Left colon (tissue), 2 donors: ENCODE results near the gene MYBPH. TPM values are rescaled to one million over a fixed set of nuclear protein-coding genes. Genes with fewer than 3 reads are reported as not detected.

Source experiments
- ATAC-seq: fragments of 200-7000 bp; cut with Tn5 transposase; one replicate; pipeline ENCODE4 v1.9.1; 2020; ENCODE audit warnings: mild to moderate bottlenecking, moderate library complexity
- DNase-seq, 2 donors: peaks; one replicate each; pipeline ENCODE4 v3.0.0-alpha.2; 2020
- intact Hi-C, 2 donors: fragments of 100-400 bp; cut with DNase I in 1 of 2; cut with micrococcal nuclease in 1 of 2; formaldehyde crosslinking; loops; one replicate each; pipeline versions ENCODE4 v1.11.2 to v1.14.0; 2022; cut with DNase I, micrococcal nuclease
- total RNA-seq, 2 donors: library from RNA; stranded (reverse); fragmentation: NEBNext Ultra II Directional; extraction: Animal tissue kit (Norgen Biotek cat#: 25700); gene quantifications; one replicate each; pipeline ENCODE4 v1.2.1, GENCODE V29; 2021
- donor health status: DM: no; HTN: no; CAD: no.
- donor health status: DM: yes; HTN: yes; CAD: no.

Gene MYBPH
- total RNA-seq, 2 donors from 2014 or later = not detected

DNA sequence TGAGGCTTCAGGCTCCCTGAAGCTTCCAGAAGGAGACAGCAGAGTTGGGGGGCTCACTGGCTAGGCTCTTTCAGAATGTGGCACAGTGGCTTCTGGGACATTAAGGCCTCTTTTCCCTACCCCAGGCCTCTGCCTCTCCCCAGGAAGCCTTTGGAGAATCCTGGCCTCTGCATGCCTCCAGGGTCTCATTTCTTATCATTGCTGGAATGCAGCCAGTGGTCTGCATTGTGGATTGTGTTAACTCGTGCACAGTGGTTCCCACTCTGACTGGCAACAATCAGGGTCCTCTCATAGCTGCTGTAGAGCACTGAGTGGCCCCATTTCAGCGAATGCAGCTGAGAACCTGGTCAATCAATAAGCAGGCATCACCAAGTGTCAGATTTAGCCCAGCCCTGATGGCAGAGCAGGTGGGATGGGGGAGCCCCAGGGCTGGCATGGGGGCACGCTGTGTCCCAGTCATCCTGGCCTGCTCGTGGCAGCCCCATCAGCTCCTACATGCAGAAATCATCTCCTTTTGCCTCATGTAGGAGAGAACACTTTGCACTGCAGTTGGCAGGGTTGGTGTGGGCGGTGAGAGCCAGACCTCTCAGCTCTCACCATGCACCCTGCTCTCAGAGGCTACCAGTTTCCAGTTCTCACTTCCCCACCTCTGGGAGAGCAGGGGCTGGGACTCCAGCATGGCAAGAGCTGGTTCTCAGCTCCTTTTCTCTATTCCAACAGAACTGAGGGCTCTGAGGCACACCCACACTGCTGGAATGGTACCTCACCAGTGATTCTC lies 34.7 kb downstream of the MYBPH start:
- intact Hi-C loops = no loop called here
- ATAC-seq = no peak
- no peak for DNase-seq

DNA sequence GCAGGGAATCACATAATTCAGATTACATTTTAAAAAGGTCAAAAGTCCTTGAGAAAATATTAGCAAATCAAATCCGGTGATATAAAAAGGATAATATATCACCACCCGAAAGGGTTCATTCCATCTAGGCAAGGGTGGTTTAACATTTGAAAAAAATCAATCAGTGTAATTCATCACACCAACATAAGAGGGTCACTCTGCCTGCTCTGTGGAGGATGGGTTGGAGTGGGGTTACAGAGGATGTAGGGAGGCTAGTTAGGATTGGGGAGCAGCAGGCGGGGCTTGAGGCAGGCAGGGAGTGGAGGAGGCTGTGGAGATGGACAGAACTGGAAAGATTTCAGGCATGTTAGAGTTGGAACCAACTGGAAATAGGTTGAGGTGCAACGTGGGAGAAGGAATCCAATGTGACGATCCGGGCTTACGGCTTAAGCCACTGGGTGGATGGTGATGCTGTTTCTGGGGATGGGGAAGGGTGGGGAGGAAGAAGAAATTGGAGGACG lies 35.6 kb downstream of the MYBPH start:
- ATAC-seq (no peak), DNase-seq (no peak)
- intact Hi-C loops = no loop called here

DNA sequence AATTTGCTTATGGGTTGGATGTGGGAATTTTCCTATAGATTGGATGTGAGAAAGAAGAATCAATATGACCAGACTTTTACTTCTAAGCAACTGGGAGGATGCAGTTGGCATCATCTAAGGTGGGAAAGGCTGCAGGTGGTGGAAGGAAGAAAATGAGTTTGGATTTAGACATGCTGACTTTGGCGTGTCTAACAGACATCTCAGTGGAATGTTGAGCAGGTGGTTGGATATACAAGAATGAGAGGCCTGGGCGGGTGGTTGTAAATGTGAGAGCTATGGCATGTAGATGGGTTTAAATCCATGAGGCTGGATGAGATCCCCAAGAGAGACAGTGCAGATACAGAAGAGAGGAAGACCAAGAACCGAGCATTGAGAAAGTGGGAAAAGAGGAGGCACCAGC lies 37.6 kb downstream of the MYBPH start:
- intact Hi-C loops = no loop called here
- DNase-seq = no peak
- no peak for ATAC-seq

DNA sequence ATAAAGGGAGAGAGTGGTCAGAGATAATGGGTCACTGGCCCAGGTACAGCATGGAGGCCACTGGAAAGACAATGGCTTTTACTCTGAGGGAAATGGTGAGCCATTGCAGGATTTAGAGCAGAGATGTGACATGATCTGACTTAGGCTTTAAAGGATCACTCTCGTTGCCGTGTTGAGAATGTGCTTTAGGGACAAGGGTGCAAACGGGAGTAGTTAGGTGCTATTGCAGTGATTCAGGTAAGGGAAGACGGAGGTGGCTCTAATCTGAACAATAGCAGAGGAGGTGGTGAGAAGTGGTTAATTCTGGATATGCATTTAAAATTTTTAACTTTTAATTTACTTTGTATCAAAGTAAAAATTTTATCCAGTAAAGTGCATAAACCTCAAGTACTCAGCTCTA lies 38.3 kb downstream of the MYBPH start:
- intact Hi-C loops = no loop called here
- ATAC-seq = no peak
- no peak for DNase-seq

DNA sequence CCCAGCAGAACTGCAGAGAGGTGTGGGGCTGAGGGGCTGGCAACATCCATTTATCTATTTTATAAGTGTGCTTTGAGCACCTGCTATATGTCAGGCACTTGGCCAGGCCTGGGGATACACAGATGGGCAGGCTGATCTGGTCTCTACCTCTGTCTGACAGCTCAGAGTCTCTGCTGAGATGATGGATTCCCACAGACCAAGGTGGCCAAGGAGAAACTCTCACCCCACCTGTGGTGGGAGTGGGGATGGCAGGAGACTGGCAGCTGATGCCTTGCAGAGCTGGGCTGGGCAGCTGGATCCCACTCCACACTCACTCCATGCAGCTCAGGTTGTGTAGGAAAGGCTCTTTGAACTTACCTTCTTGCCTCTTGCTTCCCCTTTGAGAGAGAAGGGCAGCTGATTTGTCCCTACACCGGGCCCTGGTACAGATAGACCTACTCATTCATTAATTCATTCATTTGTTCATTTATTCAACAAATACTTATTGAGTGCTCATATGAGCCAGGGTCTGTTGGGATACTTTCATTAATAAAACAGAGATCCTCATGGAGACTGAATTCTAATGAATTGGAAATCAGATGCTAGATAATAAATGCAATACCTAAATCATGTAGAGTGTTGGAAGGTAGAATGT lies 39.1 kb downstream of the MYBPH start:
- ATAC-seq (no peak), DNase-seq (no peak)
- intact Hi-C loops = no loop called here

DNA sequence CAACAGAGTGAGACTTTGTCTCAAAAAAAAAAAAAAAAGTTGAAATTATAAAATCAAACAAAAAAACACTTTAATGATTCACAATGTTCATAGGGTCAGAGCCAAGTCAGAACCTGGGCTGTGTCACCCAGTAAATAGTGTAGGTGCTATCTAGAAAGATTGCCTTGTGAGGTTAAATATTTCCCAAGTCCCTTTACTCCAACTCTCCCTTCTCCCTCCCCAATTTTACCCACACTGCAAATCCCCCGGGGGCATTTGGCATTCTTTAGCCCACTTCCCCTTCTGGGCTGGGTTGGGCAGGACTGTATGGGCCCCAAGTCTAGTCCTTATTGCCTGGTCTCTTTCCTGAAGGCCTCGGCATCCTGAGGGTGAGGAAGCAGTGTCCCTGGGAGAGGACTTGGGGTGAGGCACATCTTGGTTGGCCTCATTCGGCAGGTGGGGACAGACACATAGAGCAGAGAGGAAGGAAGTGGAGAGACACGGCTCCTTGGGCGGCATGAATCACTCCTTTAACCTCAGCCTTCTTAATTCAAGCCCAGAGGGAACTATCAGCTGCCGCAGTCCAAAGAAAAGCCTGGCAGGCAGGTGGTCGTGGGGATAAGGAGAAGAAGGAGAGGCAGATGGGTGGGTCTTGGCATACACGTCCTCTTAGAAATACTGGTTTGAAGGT lies 39.9 kb downstream of the MYBPH start:
- ATAC-seq = peak; percentile 59
- intact Hi-C loops = no loop called here
- no peak for DNase-seq

DNA sequence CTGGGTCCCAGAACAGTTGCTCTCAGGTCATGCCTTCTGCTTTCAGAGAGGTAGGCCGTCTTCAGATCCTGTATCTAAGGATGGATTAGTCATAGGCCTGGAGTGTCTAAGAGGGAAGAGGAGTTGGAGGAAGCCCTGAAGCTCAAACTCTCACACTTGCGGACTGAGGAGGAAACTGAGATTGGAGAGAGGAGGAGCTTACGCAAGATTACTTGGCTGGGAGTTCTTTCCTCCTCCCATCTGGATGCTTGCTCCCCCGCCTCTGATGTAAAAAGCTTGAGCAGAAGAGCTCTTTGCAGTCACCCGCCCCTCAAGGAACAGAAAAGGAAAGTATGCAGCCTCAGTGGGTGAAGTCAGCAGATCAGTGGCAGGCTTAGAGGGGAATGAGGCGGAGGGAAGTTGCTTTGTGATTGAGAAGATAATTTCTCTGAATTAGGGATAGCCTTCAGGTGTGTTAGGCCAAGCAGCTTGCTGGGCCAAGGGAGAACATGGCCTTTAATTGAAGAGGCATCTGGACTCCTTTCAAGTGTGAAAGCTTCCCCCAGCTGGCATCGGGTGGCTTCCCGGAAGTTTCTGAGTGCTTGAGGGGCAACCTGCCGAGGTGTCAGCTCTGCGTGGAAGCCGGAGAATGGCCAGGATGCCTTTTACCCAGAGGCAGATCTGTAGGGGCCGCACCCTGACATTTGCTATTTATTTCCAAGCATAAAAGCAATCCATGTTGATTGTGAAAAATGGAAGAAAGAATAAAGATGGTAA lies 41.5 kb downstream of the MYBPH start:
- no peak for ATAC-seq
- intact Hi-C loops = no loop called here
- DNase-seq = no peak

DNA sequence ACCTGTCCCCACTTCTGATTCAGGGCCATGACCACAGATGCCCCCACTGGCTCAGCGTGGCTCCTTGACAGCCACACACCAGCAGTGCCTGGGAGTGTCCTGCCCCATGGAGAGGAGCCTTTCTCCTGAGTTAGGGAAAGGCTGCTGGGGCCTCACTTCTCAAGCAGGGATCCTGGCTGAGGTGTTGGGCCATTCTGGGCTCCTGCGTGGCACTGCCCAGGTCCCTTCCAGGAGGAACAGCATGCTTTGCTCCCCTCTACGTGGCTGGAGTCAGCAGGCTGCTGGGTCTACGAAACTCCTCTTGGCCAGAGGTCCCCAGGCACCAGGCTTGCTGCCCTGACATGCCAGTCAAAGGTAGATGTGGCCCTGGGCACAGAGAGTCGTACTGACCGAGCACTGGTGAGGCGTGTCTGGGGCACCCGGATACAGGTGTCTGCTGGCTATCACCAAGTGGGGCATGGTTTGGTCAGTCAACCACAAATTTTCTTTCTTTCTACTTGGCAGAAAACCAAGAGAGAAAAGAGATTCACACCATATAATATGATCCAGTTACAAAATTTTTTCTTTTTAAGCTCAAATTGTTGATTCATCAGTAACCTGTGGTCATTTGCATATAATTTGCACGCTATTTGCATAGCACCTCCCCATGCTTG lies 44.0 kb downstream of the MYBPH start:
- no peak for ATAC-seq
- intact Hi-C loops = no loop called here
- no peak for DNase-seq

DNA sequence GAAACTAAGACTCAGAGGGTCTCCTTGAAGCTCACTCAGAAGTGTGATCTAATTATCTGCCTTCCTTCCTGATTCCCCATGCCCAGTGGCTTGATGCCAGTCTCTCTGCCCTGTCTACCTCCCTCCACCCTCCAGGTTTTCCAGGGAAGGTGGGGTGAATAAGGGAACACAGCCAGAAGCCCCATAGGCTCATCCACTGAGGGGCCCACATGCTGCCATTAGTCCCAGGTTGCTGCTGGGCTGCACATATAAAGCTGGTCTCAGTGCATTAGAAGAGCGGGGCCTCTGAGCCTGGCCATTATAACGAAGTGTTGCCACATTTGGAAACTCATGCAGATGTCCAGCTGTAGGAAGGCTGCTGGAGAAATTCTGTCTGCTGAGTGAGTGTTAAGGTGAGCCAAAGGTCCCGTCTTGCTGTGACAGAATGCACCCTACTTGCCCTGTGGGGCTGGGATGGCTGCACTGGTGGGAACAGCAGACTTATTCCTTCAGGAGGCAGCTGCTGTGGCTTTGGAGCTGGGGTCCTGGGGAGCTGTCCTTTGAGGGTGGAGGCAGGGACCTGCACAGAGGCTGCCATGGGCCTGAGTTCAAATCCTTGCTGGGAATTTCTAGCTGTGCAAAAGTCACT lies 45.2 kb downstream of the MYBPH start:
- ATAC-seq = no peak
- intact Hi-C loops = no loop called here
- DNase-seq = no peak

DNA sequence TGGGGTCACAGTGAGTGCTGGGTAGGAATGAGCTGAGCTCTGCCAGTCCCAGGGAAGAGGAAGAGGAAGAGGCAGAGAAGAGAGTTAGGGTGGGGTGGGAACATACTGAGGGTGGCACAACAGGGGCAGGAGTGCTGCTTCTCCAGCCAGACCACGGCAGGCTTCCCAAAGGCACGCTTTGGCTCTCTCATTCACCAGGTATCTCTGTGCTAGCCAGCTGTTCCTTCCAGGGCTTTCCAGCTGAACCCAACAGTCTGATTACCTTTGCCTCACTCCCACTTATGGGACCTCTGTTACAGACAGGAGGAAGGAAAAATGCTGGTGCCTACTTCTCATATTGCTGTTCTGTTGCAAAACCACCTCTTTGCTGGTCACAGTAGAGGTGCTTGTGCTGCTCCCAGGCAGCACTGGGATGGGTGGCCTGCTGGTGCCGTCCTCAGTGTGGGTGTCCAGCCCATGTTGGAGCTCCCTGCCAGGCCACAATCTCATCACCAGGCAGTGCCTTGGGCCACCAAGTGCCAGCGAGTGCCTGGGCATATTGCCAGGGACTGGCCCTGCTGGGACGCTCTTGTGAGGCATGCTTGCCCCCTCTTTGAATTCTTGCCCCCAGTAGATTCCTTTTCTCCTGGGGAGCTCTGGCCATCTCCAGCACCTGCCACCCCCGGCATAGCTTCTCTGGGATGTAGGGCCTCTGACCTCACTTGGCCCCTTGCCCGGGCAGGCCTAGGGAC lies 46.0 kb downstream of the MYBPH start:
- DNase-seq (no peak), ATAC-seq (no peak)
- intact Hi-C loops = no loop called here

DNA sequence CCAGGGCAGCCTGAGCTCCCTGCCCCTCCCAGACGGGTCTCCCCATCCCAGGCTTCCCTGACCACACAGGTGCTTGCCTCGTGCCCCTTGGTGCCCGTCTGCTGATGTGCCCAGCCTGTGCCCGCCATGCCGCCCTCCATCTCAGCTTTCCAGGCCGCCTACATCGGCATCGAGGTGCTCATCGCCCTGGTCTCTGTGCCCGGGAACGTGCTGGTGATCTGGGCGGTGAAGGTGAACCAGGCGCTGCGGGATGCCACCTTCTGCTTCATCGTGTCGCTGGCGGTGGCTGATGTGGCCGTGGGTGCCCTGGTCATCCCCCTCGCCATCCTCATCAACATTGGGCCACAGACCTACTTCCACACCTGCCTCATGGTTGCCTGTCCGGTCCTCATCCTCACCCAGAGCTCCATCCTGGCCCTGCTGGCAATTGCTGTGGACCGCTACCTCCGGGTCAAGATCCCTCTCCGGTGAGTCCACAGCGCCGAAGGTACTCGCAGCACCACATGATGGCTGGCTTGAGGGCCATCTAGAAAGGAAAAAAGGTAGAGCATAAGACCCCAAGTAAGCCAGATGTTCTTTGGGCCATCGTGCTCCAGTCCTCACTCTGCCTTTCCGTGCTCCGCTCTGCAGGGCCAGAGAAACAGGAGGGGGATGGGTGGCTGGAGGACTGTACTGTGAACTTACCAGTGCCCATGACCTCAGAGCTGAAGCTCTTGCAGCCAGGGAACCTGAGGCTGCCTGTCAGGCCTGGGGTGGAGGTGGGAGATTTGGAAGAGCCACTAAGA lies 46.7 kb downstream of the MYBPH start:
- intact Hi-C loops = no loop called here
- DNase-seq = no peak
- no peak for ATAC-seq

DNA sequence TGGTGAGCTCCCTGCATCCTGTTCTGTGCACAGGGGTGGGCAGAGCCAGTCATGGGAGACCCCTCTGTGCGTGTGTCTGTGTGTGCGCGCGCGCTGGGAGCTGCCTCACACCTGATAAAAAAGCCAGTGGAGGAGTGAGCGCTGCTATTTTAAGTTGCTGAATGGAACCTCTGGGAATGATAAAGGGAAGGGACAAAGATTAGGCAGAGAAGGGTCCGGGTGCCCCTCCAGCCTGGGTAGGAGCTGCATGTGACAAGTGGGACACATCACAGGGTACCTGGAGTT lies 47.3 kb downstream of the MYBPH start:
- no peak for ATAC-seq
- no peak for DNase-seq
- intact Hi-C loops = no loop called here

DNA sequence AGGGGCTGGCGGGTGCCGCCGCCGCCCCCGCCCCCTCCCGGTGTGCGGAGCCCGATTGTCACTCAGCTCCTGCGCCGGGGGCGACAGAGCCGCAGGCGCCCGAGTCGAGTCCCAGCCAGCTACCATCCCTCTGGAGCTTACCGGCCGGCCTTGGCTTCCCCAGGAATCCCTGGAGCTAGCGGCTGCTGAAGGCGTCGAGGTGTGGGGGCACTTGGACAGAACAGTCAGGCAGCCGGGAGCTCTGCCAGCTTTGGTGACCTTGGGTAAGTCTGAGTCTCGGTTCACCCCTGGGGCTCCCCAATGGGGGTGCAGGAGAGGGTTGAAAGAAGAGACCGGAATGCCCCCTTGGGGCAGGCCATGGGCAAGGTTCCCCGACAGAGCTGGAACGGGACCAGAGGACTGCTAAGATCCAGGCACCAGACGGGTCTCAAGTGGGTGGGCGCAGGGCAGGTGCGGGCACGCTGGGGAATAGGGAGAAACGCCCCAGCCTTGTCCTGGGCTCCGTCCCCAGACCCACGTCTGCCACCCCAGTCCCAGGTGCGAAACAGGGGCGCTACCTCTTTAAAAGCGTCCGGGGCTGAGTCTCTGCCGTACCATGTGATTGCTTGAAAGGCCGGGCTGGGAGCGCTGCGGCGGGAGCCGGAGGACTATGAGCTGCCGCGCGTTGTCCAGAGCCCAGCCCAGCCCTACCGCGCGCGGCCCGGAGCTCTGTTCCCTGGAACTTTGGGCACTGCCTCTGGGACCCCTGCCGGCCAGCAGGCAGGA lies 47.8 kb downstream of the MYBPH start, which contains the start of gene ADORA1:
Gene ADORA1, plus strand, starts transcription at position 61 of the 765 bp plus-strand sequence. CDS start 1,116 bp downstream, outside the sequence.
- ATAC-seq (peak; percentile 97), DNase-seq (peak; percentile 56 to 62)
- intact Hi-C loops = no loop called here

DNA sequence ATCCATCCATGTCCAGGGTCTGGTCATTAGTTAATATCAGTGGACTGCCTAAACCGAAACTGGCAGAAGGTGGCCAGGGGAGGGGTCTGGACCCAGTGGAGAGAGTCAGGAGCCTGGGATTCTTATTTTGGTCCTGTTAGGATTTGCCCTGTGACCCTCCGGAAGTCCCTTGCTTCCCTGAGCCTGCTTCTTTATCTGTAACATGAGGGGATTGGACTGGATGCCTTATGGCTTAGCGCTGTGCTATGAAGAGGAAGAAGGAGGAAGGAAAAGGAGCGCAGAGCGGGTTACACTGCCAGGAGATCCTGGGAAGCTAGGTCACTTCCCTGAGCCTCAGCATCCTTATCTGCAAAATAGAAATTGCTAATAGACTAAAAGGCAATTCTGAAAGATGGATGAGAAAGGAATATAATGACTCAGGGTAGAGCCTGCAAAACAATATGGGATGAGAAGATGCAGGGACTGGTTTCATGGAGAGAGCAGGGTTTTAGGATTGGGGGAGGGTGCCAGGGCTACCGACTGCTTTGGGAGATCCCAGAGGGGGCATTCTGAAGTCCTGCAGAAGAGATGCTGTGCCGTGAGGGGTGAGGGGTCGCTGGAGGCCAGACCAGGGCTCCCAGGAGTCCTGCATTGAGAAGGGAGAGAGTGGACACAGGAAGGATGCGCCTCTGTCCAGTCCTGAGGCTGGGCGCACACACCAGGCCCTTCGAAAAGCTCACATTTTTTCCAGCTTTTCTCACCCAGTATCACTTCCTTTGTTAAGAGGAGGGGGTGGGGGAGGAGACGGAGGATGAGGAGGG lies 48.6 kb downstream of the MYBPH start:
- DNase-seq (no peak), ATAC-seq (no peak)
- intact Hi-C loops = no loop called here

DNA sequence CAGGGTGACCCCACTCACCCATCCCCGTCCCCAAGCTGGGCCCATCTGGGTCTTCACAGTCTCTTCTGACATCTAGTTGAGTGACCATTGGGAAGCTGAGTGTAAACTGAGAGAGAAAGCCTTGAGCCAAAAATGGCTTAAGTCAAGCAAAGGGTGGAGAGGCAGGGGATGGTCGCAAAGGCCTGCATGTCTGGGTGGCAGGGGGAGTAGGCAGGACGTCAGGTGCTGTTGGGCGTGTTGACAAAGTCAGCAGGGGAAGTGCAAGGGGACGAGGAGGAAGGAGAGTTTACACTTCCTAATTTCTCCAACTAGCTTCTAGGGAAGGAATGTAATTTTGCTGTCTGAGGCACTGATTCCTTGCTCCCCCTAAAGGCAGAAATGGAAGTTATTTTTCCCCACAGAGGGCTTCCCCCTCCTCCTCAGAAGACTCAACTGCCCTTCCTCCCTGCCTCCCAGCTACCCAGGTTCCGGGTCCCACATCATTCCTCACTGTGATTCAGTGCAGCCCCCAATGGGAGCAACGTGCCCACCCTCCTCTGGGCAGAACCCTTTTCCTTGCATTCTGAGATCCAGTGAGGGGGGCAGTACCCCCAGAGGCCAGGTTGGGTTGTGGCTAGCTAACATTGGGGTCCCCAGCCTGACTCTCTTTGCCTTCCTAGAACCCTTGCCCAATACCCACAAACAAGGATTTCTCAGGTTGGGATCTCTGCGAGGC lies 49.3 kb downstream of the MYBPH start:
- no peak for DNase-seq

More for the DNA sequence above, 49.3 kb downstream of the MYBPH start:
- intact Hi-C loops = no loop called here
- ATAC-seq = no peak
